ENCODE results near the gene CAMK1D. TPM values are rescaled to one million over a fixed set of nuclear protein-coding genes. Genes with fewer than 3 reads are reported as not detected.

The CAMK1D gene
- polyA plus RNA-seq, 2 of the 4 experiments (the other 2 are of a cell fraction) = 6.6 to 12.5 TPM

- H3K27ac ChIP-seq = no peak overlapping the region
- DNase-seq (ENCODE audit: low read depth in 1 of 2, low spot score in 1 of 2) (no peak), FAIRE-seq (no peak), ATAC-seq (no peak)
- ChIA-PET CTCF (no interaction called here), POLR2A (no interaction called here)
- no peak overlapping the region for H3K4me3 ChIP-seq
- TF ChIP-seq FOSL2 (IDR thresholded peaks at IDR 0.05) = no peak
- no peak for TF ChIP-seq FOSL2 (CRISPR knock-in tag; IDR thresholded peaks at IDR 0.05)
- no peak for TF ChIP-seq RFX5 (IDR thresholded peaks at IDR 0.05)
- TF ChIP-seq REST (IDR thresholded peaks at IDR 0.05) = no peak
- no peak for TF ChIP-seq ZSCAN20 (CRISPR knock-in tag; IDR thresholded peaks at IDR 0.05)
- TF ChIP-seq MAX (IDR thresholded peaks at IDR 0.05) = no peak
- TF ChIP-seq BCL3 (IDR thresholded peaks at IDR 0.05) = no peak
- no peak for TF ChIP-seq RCOR1 (IDR thresholded peaks at IDR 0.05; ENCODE audit: low read depth, low read length)
- no peak for TF ChIP-seq SMC3 (IDR thresholded peaks at IDR 0.05)
- no peak for TF ChIP-seq NFE2L2 (conservative IDR thresholded peaks at IDR 0.05; ENCODE audit: low read length)
- no peak for TF ChIP-seq KDM5A (IDR thresholded peaks at IDR 0.05)
- no peak for TF ChIP-seq E2F6 (IDR thresholded peaks at IDR 0.05; ENCODE audit: borderline replicate concordance, low read depth)
- no peak for TF ChIP-seq HOXB5 (CRISPR knock-in tag; IDR thresholded peaks at IDR 0.05)
- no peak for TF ChIP-seq TP53 (CRISPR knock-in tag; IDR thresholded peaks at IDR 0.05)
- TF ChIP-seq CHD4 (IDR thresholded peaks at IDR 0.05; ENCODE audit: borderline replicate concordance) = no peak
- no peak for TF ChIP-seq ZFP36 (IDR thresholded peaks at IDR 0.05; ENCODE audit: borderline replicate concordance, partially characterized antibody)
- no peak for TF ChIP-seq POLR2A (IDR thresholded peaks at IDR 0.05; ENCODE audit: low read length)
- no peaks in the 10 kb centered on the region for H3K9me3 ChIP-seq
- H3K4me2 ChIP-seq = no peak overlapping the region
- 85% methylated on average over 12 of the region's 12 CpGs for WGBS (ENCODE audit: missing lambda C conversion rate)
- H3K4me1 ChIP-seq = no peaks in the 10 kb centered on the region
These were observed 437.9 kb downstream of the CAMK1D start for GRCh38 chr10:12787297-12787696.

GRCh38 chr10:12788277-12788676 is 438.9 kb downstream of the CAMK1D start:
- ChIA-PET POLR2A (no interaction called here), CTCF (interaction anchor here (0.9 to 1.3 kb wide), 2 partner anchors 22 to 114 kb away, joined by 4 to 5 read pairs; no protein-coding TSS in a partner anchor)
- H3K9me3 ChIP-seq = no peaks in the 10 kb centered on the region
- no peaks in the 10 kb centered on the region for H3K4me1 ChIP-seq
- DNase-seq (ENCODE audit: low read depth in 1 of 2, low spot score in 1 of 2) (no peak), ATAC-seq (no peak), FAIRE-seq (no peak)
- H3K4me2 ChIP-seq = no peak overlapping the region
- 82% methylated on average over 6 of the region's 10 CpGs for WGBS (ENCODE audit: missing lambda C conversion rate)
- no peak overlapping the region for H3K27ac ChIP-seq
- H3K4me3 ChIP-seq = no peak overlapping the region
- TF ChIP-seq ELK1 (IDR thresholded peaks at IDR 0.05; ENCODE audit: low read depth, low read length) = no peak

GRCh38 chr10:12790270-12790669 is 440.9 kb downstream of the CAMK1D start:
- POLR2A ChIA-PET = no interaction called here

More at GRCh38 chr10:12790270-12790669, 440.9 kb downstream of the CAMK1D start:
- WGBS (ENCODE audit: missing lambda C conversion rate) = 76% methylated on average over 3 of the region's 3 CpGs
- no peaks in the 10 kb centered on the region for H3K9me3 ChIP-seq
- H3K27ac ChIP-seq = no peak overlapping the region
- no peaks in the 10 kb centered on the region for H3K4me1 ChIP-seq
- ATAC-seq (no peak), FAIRE-seq (no peak), DNase-seq (ENCODE audit: low read depth in 1 of 2, low spot score in 1 of 2) (no peak)
- TF ChIP-seq HDAC2 (IDR thresholded peaks at IDR 0.05) (no peak), CHD4 (IDR thresholded peaks at IDR 0.05; ENCODE audit: borderline replicate concordance) (no peak), HOXB13 (CRISPR knock-in tag; IDR thresholded peaks at IDR 0.05; ENCODE audit: low read depth) (no peak)
- no peak overlapping the region for H3K4me2 ChIP-seq
- CTCF ChIA-PET = no interaction called here
- H3K4me3 ChIP-seq = no peak overlapping the region
